Measurements from ENCODE around the gene INAFM2.

The INAFM2 gene

GRCh38 chr15:40293905-40294895 lies 29.3 kb upstream of the INAFM2 start:
- no peak overlapping the region for H3K4me3 ChIP-seq (ENCODE audit: low read length)
- no peak for DNase-seq (ENCODE audit: low read depth)
- TF ChIP-seq CTCF (IDR thresholded peaks at IDR 0.05; ENCODE audit: insufficient read depth, low read depth, low read length, missing control alignments), result no peak

- no peak overlapping the region for H3K4me3 ChIP-seq (ENCODE audit: low read length)
- no peak for TF ChIP-seq CTCF (IDR thresholded peaks at IDR 0.05; ENCODE audit: insufficient read depth, low read depth, low read length, missing control alignments)
- no peak for DNase-seq (ENCODE audit: low read depth)
Measured at GRCh38 chr15:40295297-40295696, 28.2 kb upstream of the INAFM2 start.

DNA sequence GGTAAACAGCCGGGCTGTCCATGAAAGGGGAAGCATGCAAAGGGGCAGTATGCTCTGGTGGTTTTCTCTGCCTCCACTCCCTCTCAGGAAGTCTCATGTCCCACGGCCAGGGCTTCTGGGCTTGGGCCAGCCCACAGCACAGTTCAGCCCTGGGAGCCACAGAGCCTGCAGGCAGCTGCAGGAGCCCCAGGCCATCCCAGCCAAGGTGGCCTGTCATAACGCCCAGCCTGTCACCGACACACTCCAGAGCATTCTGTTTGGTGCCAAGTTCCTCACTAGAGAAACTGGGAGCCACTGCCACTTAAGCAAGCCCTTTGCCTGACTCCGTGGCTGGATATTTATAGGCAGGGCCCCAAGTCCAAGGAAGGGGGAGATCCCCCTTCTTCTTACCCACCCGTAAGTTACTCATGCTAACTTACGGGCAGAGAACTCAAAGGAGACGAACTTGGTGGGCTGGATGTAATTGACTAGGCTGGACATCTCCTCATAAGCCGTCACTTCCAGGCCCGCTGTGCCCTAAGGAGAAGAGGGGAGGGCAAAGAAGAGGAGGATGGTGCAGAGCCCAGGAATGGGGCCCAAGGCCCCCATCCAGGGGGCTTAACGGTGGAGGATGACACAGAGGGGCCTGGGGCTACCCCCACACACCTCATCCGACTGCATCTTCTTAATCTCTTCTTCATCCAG lies 27.5 kb upstream of the INAFM2 start:
- no peak overlapping the region for H3K4me3 ChIP-seq (ENCODE audit: low read length)
- TF ChIP-seq CTCF (IDR thresholded peaks at IDR 0.05; ENCODE audit: insufficient read depth, low read depth, low read length, missing control alignments), result no peak
- DNase-seq (ENCODE audit: low read depth), result no peak

GRCh38 chr15:40296561-40297230 lies 26.8 kb upstream of the INAFM2 start:
- DNase-seq (ENCODE audit: low read depth), result no peak
- no peak for TF ChIP-seq CTCF (IDR thresholded peaks at IDR 0.05; ENCODE audit: insufficient read depth, low read depth, low read length, missing control alignments)
- no peak overlapping the region for H3K4me3 ChIP-seq (ENCODE audit: low read length)

DNA sequence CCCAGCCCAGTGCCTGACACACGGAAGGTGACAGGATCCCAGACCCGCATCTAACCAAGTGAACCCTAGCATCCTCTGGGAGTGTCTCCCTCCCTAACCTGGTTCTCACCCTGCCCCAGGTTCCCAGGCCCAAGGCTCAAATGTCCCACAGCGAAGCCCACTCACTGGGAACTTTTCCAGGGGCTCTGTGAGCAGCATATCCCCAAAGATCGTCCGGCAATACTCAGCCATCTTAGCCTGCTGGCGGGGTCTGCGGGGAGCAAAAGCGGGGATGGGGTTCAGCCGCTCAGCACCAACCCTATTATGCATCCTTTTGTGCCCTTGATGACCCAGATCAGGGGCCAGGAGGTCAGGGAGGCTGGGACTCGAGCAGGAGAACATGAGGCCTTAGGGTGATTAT lies 26.1 kb upstream of the INAFM2 start:
- TF ChIP-seq CTCF (IDR thresholded peaks at IDR 0.05; ENCODE audit: insufficient read depth, low read depth, low read length, missing control alignments), result no peak
- no peak for DNase-seq (ENCODE audit: low read depth)
- no peak overlapping the region for H3K4me3 ChIP-seq (ENCODE audit: low read length)

DNA sequence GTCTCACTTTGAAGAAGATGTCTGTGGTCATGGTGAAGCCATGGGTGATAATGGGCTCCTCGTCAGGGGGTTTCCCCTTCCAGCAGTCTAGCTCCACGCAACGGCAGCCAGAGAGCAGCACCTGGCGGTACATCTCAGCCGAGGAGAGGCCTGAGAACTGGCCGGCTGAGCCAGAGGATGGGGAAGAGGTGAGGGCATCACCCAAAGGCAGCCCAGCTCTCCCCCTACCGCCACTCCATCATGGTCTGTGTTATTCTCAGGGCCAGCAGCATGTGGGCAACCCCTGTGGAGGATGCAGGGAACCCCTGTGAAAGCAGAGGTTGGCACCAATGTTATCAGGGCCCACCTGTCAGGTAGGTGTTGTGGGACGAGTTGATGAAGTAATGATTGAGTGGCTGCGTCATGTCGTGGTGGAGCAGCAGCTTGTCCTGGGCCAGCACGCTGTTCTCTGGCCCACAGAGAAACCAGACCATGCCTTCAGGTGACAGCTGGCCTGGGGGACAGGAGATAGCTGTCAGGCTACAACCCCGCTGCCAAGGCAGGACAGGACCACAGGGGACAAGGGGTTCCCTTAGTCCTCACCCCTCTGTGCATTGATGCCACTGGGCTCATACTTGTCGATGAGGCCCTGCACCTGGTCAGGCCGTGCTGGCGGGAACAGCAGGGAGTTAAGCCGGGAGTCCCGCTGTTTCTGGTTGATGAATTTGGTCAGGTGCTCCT lies 25.1 kb upstream of the INAFM2 start:
- H3K4me3 ChIP-seq (ENCODE audit: low read length), result no peak overlapping the region
- DNase-seq (ENCODE audit: low read depth), result no peak
- no peak for TF ChIP-seq CTCF (IDR thresholded peaks at IDR 0.05; ENCODE audit: insufficient read depth, low read depth, low read length, missing control alignments)
